ENCODE results near the gene SLCO4A1.
A peak's percentile ranks its signal among the peaks of the same experiment; 100 is the strongest.

Gene SLCO4A1

GRCh38 chr20:62607366-62608217, 34.7 kb upstream of the SLCO4A1 start:
- DNase-seq (ENCODE audit: low read depth in 2 of 2): no peak

GRCh38 chr20:62608218-62608565, 34.1 kb upstream of the SLCO4A1 start:
- no peak for DNase-seq (ENCODE audit: low read depth in 2 of 2)

GRCh38 chr20:62609279-62609720, 33.0 kb upstream of the SLCO4A1 start:
- no peak for DNase-seq (ENCODE audit: low read depth in 2 of 2)

GRCh38 chr20:62609811-62610757, 32.2 kb upstream of the SLCO4A1 start:
- DNase-seq (ENCODE audit: low read depth in 2 of 2): no peak

- no peak for DNase-seq (ENCODE audit: low read depth in 2 of 2)
These were observed 31.3 kb upstream of the SLCO4A1 start for GRCh38 chr20:62611012-62611411.

GRCh38 chr20:62611819-62612218, 30.5 kb upstream of the SLCO4A1 start:
- DNase-seq (ENCODE audit: low read depth in 2 of 2): no peak

GRCh38 chr20:62614085-62614960, 28.0 kb upstream of the SLCO4A1 start:
- DNase-seq (ENCODE audit: low read depth in 2 of 2): no peak

- no peak for DNase-seq (ENCODE audit: low read depth in 2 of 2)
These were observed 27.2 kb upstream of the SLCO4A1 start for GRCh38 chr20:62614961-62615680.

GRCh38 chr20:62615750-62616251, 26.5 kb upstream of the SLCO4A1 start:
- DNase-seq (ENCODE audit: low read depth in 2 of 2): no peak

- DNase-seq (ENCODE audit: low read depth in 2 of 2): peak; percentile 36 to 43
These were observed 25.3 kb upstream of the SLCO4A1 start for GRCh38 chr20:62616728-62617621.

- peak in 1 of 2 donors; percentile 29 for DNase-seq (ENCODE audit: low read depth in 2 of 2)
These were observed 24.4 kb upstream of the SLCO4A1 start for GRCh38 chr20:62617711-62618483.

GRCh38 chr20:62618611-62619529, 23.4 kb upstream of the SLCO4A1 start:
- no peak for DNase-seq (ENCODE audit: low read depth in 2 of 2)

- DNase-seq (ENCODE audit: low read depth in 2 of 2): no peak
These were observed 21.7 kb upstream of the SLCO4A1 start for GRCh38 chr20:62620625-62621024.

- DNase-seq (ENCODE audit: low read depth in 2 of 2): no peak
These were observed 20.8 kb upstream of the SLCO4A1 start for GRCh38 chr20:62621251-62622110.

- DNase-seq (ENCODE audit: low read depth in 2 of 2): no peak
These were observed 20.0 kb upstream of the SLCO4A1 start for GRCh38 chr20:62622178-62622876.

- no peak for DNase-seq (ENCODE audit: low read depth in 2 of 2)
These were observed 19.3 kb upstream of the SLCO4A1 start for GRCh38 chr20:62622877-62623487.
